IMR-90 (cell line): ENCODE data around the gene LEMD1. TPM values are rescaled to one million over a fixed set of nuclear protein-coding genes. Genes with fewer than 3 reads are reported as not detected.
A peak's percentile ranks its signal among the peaks of the same experiment; 100 is the strongest.

Experiments
- ATAC-seq: fragments of 200-7000 bp; cut with Tn5 transposase; 2 replicates; pipeline ENCODE4 v1.9.1; 2020; ENCODE audit warnings: low read depth, mild to moderate bottlenecking, moderate library complexity
- BruUV-seq: library from RNA; stranded (reverse); fragments of 400-500 nt; replicated peaks from 2 replicates; lab custom pipeline; 2021; lab: Mats Ljungman, UMichigan
- CTCF ChIA-PET: fragments of 300-600 bp; formaldehyde crosslinking; extraction: SDS; loops from one replicate; lab custom pipeline; 2021; ENCODE audit warnings: antibody characterized with exemption; lab: Yijun Ruan, JAX
- POLR2A ChIA-PET: fragments of 300-600 bp; sonication (Branson Sonifier 250); formaldehyde crosslinking; loops from one replicate; lab custom pipeline; 2022; ENCODE audit warnings: antibody characterized with exemption; ENCODE audit not compliant: unreplicated experiment; lab: Charles Lee
- DNase-seq: peaks from one replicate; pipeline ENCODE4 v3.0.0; 2013
- H2AFZ ChIP-seq: replicated peaks from 2 replicates; pipeline ENCODE3; 2013; ENCODE audit warnings: low read length, mild to moderate bottlenecking; ENCODE audit not compliant: poor library complexity
- H2AK5ac ChIP-seq: 2 replicates; pipeline ENCODE4 v1.6.1; 2013; ENCODE audit warnings: low read depth, low read length, inconsistent platforms
- H2AK9ac ChIP-seq: replicated peaks from 2 replicates; pipeline ENCODE3; 2013; ENCODE audit warnings: mild to moderate bottlenecking, low read depth, low read length, moderate library complexity; ENCODE audit not compliant: poor library complexity
- H2BK120ac ChIP-seq: 2 replicates; pipeline ENCODE4 v1.6.1; 2013; ENCODE audit warnings: low read depth, low read length, inconsistent platforms
- H2BK15ac ChIP-seq: 3 replicates; pipeline ENCODE4 v1.6.1; 2013; ENCODE audit warnings: low read depth, low read length, inconsistent platforms
- H2BK20ac ChIP-seq: 2 replicates; pipeline ENCODE4 v1.6.1; 2013; ENCODE audit warnings: low read depth, mild to moderate bottlenecking, inconsistent platforms, low read length, moderate library complexity
- H2BK5ac ChIP-seq: 2 replicates; pipeline ENCODE4 v1.6.1; 2013; ENCODE audit warnings: mild to moderate bottlenecking, low read depth, low read length, inconsistent platforms; ENCODE audit not compliant: poor library complexity, severe bottlenecking
- H3K14ac ChIP-seq: replicated peaks from 2 replicates; pipeline ENCODE4 v1.6.1; 2013; ENCODE audit warnings: low read depth, low read length, inconsistent platforms
- H3K18ac ChIP-seq: 2 replicates; pipeline ENCODE4 v1.6.1; 2013; ENCODE audit warnings: low read depth, low read length, control low read depth
- H3K23ac ChIP-seq: 2 replicates; pipeline ENCODE4 v1.6.1; 2013; ENCODE audit warnings: low read depth, low read length, inconsistent platforms
- H3K27ac ChIP-seq: 2 replicates; pipeline ENCODE4 v1.5.1; 2013; ENCODE audit warnings: mild to moderate bottlenecking, control low read depth, low read length; ENCODE audit not compliant: insufficient read depth
- H3K27me3 ChIP-seq: 2 replicates; pipeline ENCODE4 v1.6.1; 2013; ENCODE audit warnings: low read length; ENCODE audit not compliant: control insufficient read depth, insufficient read depth
- H3K36me3 ChIP-seq: 2 replicates; pipeline ENCODE4 v1.6.1; 2013; ENCODE audit warnings: low read length, mixed read lengths; ENCODE audit not compliant: control insufficient read depth, insufficient read depth
- H3K4ac ChIP-seq: 2 replicates; pipeline ENCODE4 v1.6.1; 2013; ENCODE audit warnings: low read depth, low read length, inconsistent platforms
- H3K4me1 ChIP-seq: 2 replicates; pipeline ENCODE4 v1.6.1; 2013; ENCODE audit warnings: low read length, mixed read lengths; ENCODE audit not compliant: control insufficient read depth, insufficient read depth
- H3K4me2 ChIP-seq: 2 replicates; pipeline ENCODE4 v1.6.1; 2013; ENCODE audit warnings: low read depth, mild to moderate bottlenecking, control low read depth, low read length, moderate library complexity
- H3K4me3 ChIP-seq: 2 replicates; pipeline ENCODE4 v1.5.1; 2013; ENCODE audit warnings: low read depth, mild to moderate bottlenecking, control low read depth, low read length, moderate library complexity; ENCODE audit not compliant: insufficient read depth
- H3K56ac ChIP-seq: 2 replicates; pipeline ENCODE4 v1.6.1; 2013; ENCODE audit warnings: low read length, inconsistent platforms; ENCODE audit not compliant: insufficient read depth; ENCODE audit errors: extremely low read depth
- H3K79me1 ChIP-seq, 2 experiments: 2 replicates each; pipeline ENCODE4 v1.6.1; 2013; ENCODE audit warnings: low read length in 2 of 2, inconsistent platforms in 1 of 2, low read depth in 1 of 2
- H3K9ac ChIP-seq: 2 replicates; pipeline ENCODE4 v1.6.1; 2013; ENCODE audit warnings: low read depth, low read length, control low read depth
- H3K9me1 ChIP-seq: 2 replicates; pipeline ENCODE4 v1.6.1; 2013; ENCODE audit warnings: low read length, inconsistent platforms; ENCODE audit not compliant: insufficient read depth
- H3K9me3 ChIP-seq: 2 replicates; pipeline ENCODE4 v1.6.1; 2013; ENCODE audit warnings: low read length; ENCODE audit not compliant: control insufficient read depth, insufficient read depth
- H4K20me1 ChIP-seq: 2 replicates; pipeline ENCODE4 v1.6.1; 2013; ENCODE audit warnings: low read length, inconsistent platforms; ENCODE audit not compliant: insufficient read depth
- H4K5ac ChIP-seq: 2 replicates; pipeline ENCODE4 v1.6.1; 2013; ENCODE audit warnings: mild to moderate bottlenecking, low read depth, low read length, control low read depth
- H4K8ac ChIP-seq, 2 experiments: 2 replicates each; pipeline ENCODE4 v1.6.1; 2013; ENCODE audit warnings: low read depth in 2 of 2, low read length in 2 of 2, control low read depth in 1 of 2, inconsistent platforms in 1 of 2
- H4K91ac ChIP-seq: 2 replicates; pipeline ENCODE4 v1.6.1; 2013; ENCODE audit warnings: low read depth, low read length, inconsistent platforms; ENCODE audit not compliant: insufficient read depth
- ELK1 ChIP-seq: fragments of 150-350 bp; IDR thresholded peaks from 2 replicates; pipeline ENCODE4 v1.6.1; 2016; ENCODE audit warnings: low read depth, mild to moderate bottlenecking, low read length, moderate library complexity, borderline replicate concordance
- MAFK ChIP-seq: IDR thresholded peaks from 2 replicates; pipeline ENCODE4 v1.6.1; 2012; ENCODE audit warnings: low read depth, low read length, improper control_type of control experiment
- RAD21 ChIP-seq: IDR thresholded peaks from 2 replicates; pipeline ENCODE4 v1.6.1; 2012; ENCODE audit warnings: low read length, improper control_type of control experiment
- SMC3 ChIP-seq: fragments of 150-350 bp; IDR thresholded peaks from 2 replicates; pipeline ENCODE4 v1.6.1; 2016; ENCODE audit warnings: low read depth, mild to moderate bottlenecking, antibody characterized with exemption, low read length, moderate library complexity
- USF2 ChIP-seq: fragments of 150-350 bp; IDR thresholded peaks from 2 replicates; pipeline ENCODE4 v1.6.1; 2017; ENCODE audit warnings: mild to moderate bottlenecking, antibody characterized with exemption, low read length, low read depth
- WGBS, 2 experiments: methylation state at CpG; one replicate each; pipeline versions ENCODE4 v1.1.5 to v1.1.7; 2013; ENCODE audit warnings: missing lambda C conversion rate in 2 of 2; ENCODE audit not compliant: insufficient read length in 1 of 2; ENCODE audit errors: extremely low coverage in 2 of 2; 5-methylcytosine and 5-hydroxymethylcytosine counted together
- dilution Hi-C: fragments of 300-500 bp; cut with HindIII; formaldehyde crosslinking; loops from one replicate; pipeline ENCODE4 v1.14.3; 2018; ENCODE audit warnings: low sequenced_read_pairs; ENCODE audit not compliant: unreplicated experiment
- in situ Hi-C: fragments of 300-500 bp; cut with MboI; formaldehyde crosslinking; loops from 3 replicates; pipeline ENCODE4 v1.14.3; 2019; ENCODE audit warnings: low sequenced_read_pairs, inconsistent platforms, mixed read lengths
- intact Hi-C: fragments of 100-400 bp; cut with micrococcal nuclease; formaldehyde crosslinking; loops from 2 replicates; pipeline ENCODE4 v1.10.0; 2022
- polyA plus RNA-seq, 3 experiments: library from polyadenylated mRNA; depleted of rRNA; stranded (reverse); fragments of >200 nt; gene quantifications; 2 replicates each; pipeline ENCODE4 v1.2.3, GENCODE V29; 2012; ENCODE audit warnings: low replicate concordance in 1 of 3
- total RNA-seq: library from RNA; depleted of rRNA; stranded (reverse); fragments of >200 nt; gene quantifications from 2 replicates; pipeline ENCODE4 v1.2.3, GENCODE V29; 2012

The LEMD1 gene
- total and polyA plus RNA-seq, 2 of the 4 experiments (the other 2 are of a cell fraction), result not detected

GRCh38 chr1:205429762-205430695 lies 8.2 kb upstream of the LEMD1 start:
- ATAC-seq (peak; percentile 44), DNase-seq (no peak)
- intact Hi-C loops, result loop anchor here (2.0 to 5.0 kb wide), 2 partner anchors 75 to 158 kb away; no protein-coding TSS in a partner anchor

More at GRCh38 chr1:205429762-205430695, 8.2 kb upstream of the LEMD1 start:
- H2BK15ac ChIP-seq, result no peak overlapping the region
- in situ Hi-C loops, result no loop called here
- no peaks in the 10 kb centered on the region for H3K4me1 ChIP-seq
- H3K36me3 ChIP-seq, result no peaks in the 10 kb centered on the region
- dilution Hi-C loops, result no loop called here
- no peak overlapping the region for H3K14ac ChIP-seq
- H2AFZ ChIP-seq, result peak overlapping the region; percentile 92
- H3K27me3 ChIP-seq, result peaks cover 73% of the 10 kb centered on the region
- H3K9me3 ChIP-seq, result no peaks in the 10 kb centered on the region
- no peaks in the 10 kb centered on the region for H3K79me1 ChIP-seq
- no peak overlapping the region for H3K18ac ChIP-seq
- H4K91ac ChIP-seq, result no peak overlapping the region
- no peak overlapping the region for H2BK20ac ChIP-seq
- TF ChIP-seq SMC3 (no peak), ELK1 (no peak), MAFK (no peak), RAD21 (no peak), USF2 (no peak)
- no peak overlapping the region for H3K23ac ChIP-seq
- H3K4me2 ChIP-seq, result peak overlapping the region; percentile 90
- no peak overlapping the region for H2AK9ac ChIP-seq
- H2BK5ac ChIP-seq, result no peak overlapping the region
- H2AK5ac ChIP-seq, result no peak overlapping the region
- no peak overlapping the region for H3K27ac ChIP-seq
- H4K20me1 ChIP-seq, result no peaks in the 10 kb centered on the region
- H3K9ac ChIP-seq, result no peak overlapping the region
- ChIA-PET CTCF (interaction anchor here (0.6 to 1.4 kb wide), 9 partner anchors 9 to 105 kb away, joined by 3 to 8 read pairs (median 3); partner anchors contain the start of gene LEMD1), POLR2A (no interaction called here)
- H2BK120ac ChIP-seq, result no peak overlapping the region
- H3K4ac ChIP-seq, result no peak overlapping the region
- H3K56ac ChIP-seq, result no peak overlapping the region
- peak overlapping the region; percentile 48 for H3K4me3 ChIP-seq
- no TSS peak for BruUV-seq
- 0 out of 4 replicates have a peak overlapping the region, but pooled peaks of 1 of the 2 experiments have one; percentile 42 for H4K8ac ChIP-seq
- H3K9me1 ChIP-seq, result no peaks in the 10 kb centered on the region
- H4K5ac ChIP-seq, result no peak overlapping the region
- WGBS, 2 experiments, result 26% methylated on average over 7 of the region's 29 CpGs; no CpG with 5 or more reads in 1 of the 2 experiments
